22Rv1 (cell line): ENCODE data around the gene TNFRSF1A.

Experiments used
- H3K27ac ChIP-seq: fragments of 450-650 bp; 2 replicates; pipeline ENCODE4 v1.5.1; 2017
- ZFX ChIP-seq: fragments of 450-650 bp; IDR thresholded peaks from 2 replicates; pipeline ENCODE4 v1.6.1; 2017; ENCODE audit warnings: antibody characterized with exemption, borderline replicate concordance
- TF ChIP-seq, protein P1 (sequence below): fragments of 450-650 bp; IDR thresholded peaks from 2 replicates; pipeline ENCODE4 v1.5.1; 2017; ENCODE audit warnings: mild to moderate bottlenecking

Gene TNFRSF1A

DNA sequence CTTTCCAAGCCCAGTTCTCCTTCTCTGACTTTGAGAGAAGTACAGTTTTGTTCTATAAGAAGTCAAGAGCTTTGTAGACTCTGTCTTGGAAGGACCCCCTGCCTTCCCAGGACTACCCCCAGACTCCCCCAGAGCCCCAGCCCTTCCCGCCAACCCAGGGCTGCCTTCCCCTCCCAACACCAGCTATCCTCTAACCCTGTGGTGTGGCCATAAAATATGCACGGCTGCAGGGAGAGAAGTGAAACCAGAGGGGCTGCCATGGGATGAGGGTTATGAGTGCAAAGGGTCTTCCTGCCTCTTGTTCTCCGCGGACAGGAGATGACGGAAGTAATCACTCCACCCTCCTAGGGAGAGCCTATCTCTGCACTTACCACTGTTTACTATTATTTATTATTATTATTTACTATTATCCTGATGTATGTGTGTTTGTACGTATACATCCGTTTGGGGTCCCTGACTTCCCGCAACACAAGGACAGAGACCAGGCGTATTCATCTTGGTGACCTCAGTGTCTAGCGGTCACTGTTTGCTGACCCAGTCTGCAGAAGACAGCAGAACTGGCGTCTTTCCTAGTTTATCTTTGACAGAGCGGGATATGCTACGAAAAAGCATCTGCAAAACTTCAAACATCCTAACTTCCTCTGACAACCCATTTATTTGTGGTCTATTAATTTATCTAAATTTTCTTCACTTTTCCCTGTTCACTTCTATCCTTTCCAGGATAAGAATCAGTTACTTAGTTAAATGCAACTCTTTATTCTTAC lies 37.0 kb upstream of the TNFRSF1A start:
- H3K27ac ChIP-seq: no peak overlapping the region
- TF ChIP-seq ZFX: no peak
- TF ChIP-seq, protein P1, sequence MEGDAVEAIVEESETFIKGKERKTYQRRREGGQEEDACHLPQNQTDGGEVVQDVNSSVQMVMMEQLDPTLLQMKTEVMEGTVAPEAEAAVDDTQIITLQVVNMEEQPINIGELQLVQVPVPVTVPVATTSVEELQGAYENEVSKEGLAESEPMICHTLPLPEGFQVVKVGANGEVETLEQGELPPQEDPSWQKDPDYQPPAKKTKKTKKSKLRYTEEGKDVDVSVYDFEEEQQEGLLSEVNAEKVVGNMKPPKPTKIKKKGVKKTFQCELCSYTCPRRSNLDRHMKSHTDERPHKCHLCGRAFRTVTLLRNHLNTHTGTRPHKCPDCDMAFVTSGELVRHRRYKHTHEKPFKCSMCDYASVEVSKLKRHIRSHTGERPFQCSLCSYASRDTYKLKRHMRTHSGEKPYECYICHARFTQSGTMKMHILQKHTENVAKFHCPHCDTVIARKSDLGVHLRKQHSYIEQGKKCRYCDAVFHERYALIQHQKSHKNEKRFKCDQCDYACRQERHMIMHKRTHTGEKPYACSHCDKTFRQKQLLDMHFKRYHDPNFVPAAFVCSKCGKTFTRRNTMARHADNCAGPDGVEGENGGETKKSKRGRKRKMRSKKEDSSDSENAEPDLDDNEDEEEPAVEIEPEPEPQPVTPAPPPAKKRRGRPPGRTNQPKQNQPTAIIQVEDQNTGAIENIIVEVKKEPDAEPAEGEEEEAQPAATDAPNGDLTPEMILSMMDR: no peak

DNA sequence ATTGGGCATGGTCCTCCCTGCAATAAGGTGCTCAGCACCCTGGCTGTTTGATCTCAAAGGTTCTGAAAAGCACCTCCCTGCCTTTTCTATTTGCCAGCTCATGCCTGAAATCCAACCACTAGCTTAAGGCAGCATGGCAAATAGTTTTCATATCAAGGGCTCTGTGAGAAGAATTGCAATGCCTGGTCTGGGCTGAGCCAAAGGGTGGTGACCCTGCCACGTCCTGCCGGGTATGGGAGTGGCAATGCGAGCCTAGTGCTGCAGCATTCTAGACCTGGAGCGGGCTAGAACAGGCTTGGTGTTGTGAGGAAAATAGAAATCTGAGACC lies 35.8 kb upstream of the TNFRSF1A start:
- no peak for TF ChIP-seq ZFX
- TF ChIP-seq, protein P1: no peak
- H3K27ac ChIP-seq: peak overlapping the region; percentile 98

DNA sequence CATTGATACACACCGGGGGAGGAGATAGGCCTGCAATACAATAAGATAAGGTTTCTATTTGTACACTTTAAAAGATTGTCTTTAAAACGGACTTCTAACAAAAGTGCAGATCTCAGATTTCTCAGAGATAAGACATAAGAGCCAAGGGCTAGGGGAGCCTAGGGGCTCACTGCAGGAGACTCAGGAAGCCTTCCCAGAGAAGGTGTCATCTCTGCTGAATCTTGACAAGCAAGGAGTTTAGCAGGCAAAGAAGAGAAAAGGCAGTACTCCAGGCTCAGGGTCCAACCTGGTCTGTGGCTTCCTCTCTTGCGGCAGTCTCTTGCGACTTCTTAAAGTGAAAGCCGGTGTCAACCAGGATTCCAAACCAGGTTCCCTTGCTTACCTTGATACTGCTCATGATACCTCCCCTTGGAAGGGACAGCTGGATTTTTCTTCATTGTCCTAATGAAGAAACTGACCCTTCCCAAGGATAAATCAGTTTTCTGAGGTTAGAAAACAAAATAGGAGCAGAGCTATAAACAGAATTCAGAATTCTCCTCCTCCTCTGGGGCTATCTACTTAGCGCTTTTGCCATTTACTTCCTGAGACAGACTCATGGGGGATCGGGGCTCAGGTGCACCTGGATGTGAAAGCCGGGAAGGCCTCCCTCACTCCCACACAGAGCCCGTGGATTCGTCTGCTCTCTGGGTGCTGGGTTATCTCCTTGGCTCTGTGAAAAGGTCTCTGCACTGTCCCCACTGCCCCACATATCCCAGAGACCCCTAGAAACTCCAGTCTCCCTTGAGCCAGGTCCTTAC lies 35.2 kb upstream of the TNFRSF1A start:
- no peak for TF ChIP-seq ZFX
- TF ChIP-seq, protein P1: peak; percentile 34
- peak overlapping the region; percentile 98 for H3K27ac ChIP-seq

DNA sequence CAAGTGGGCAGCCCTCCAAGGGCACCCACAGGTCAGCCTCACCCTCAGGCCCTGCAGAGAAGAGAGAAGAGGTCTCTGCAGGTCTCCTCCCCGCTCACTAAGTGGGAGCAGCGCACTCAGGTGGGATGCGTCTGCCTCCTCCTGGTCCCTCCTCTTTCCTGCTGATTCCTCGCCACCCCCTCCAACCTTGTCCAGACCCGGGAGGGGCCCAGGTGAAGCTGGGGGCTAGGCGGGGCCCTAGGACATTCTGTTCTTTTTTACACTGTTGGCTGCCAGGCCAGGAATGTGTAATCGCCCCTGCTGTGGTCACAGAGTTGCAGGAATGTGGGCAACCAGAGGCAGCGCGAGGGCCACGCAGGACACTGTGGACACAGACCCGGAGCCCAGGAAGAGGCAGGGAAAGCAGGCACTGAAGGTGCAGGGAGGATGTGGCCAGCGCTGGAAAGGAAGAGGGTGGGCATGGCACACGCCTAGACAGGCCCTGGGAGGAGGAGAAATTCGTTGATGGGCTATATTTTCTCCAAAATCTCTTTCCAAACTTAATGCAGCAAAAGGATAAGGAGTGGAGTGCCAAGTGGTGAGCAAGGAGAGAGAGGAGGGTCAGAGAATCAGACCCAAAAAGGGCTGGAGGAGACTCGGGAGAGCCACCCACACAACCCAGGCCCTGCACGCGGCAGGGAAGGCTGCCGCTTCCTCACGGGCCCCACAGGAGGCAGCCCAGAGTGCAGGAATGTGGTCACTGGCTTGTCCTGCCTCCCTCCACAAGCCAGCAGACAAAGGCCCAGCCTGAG lies 34.4 kb upstream of the TNFRSF1A start:
- TF ChIP-seq, protein P1: peak; percentile 80
- TF ChIP-seq ZFX: no peak
- peak overlapping the region; percentile 98 for H3K27ac ChIP-seq

DNA sequence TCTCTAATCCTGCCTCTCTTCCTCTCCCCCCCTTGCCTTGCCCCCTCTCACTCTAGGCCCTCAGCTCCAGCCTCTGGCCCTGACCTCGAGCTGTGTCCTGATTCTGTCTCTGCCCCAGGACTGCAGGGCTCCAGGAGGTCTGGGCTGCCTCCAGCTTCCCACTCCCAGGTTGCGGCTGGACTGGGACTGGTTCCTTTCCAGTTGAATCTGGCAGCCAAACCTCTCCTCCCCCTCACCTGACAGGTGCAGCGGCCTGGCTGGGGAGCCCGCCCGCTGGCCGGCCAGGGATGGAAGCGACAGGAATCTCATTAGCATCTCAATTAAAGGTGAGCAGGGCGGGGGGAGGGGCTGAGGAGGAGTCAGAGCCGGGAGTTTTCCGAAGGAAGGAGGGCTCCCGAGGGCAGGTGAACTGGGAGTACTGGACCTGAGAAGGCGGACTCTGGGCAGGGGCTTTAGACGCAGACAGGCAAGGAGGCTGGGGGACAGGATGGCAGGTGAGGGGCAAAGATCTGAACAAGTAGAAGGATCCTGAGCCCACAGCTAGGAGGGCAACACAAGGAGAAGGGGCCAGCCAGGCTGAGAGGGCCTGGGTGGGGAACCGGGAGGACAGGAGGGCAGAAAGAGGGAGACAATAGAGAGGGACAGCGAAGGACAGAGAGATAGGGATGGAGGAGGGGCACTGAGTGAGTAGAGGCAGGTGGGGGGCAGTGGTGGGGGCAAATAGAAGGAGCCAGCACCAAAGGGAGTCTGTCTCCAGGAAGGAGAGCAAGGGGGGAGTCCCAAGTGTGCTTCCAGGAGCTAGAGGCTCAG lies 33.6 kb upstream of the TNFRSF1A start, which contains the start of gene SCNN1A:
TSS of gene SCNN1A (minus strand) at position 295 of the 810 bp plus-strand sequence. CDS start 780 bp downstream, outside the sequence.
- TF ChIP-seq, protein P1: no peak
- no peak for TF ChIP-seq ZFX
- peak within 1 kb of the TSS; percentile 98 for H3K27ac ChIP-seq

DNA sequence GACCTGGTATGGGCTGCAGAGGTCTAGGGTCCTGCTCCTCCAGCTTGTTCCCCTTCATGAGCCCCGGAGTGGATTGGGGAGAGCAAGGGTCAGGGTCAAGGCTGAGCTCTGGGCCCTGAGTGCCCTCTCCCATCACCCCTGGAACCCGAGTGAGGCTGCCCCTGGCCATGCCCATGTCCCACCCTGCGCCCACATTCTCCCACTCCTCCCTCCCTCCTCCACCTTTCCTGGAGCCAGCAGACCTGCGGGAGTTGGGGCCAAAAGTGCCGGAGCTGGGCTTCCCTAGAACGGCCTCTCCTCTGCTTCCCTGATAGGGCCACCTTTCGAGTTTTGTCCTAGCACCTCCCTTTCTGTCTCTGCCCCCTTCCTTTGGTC lies 32.9 kb upstream of the TNFRSF1A start:
- H3K27ac ChIP-seq: peak overlapping the region; percentile 98
- TF ChIP-seq ZFX: no peak
- TF ChIP-seq, protein P1: no peak
